PFSK-1 (cell line): ENCODE measurements around the gene EPB42.

Source experiments
- FOXP2 ChIP-seq: optimal IDR thresholded peaks from 2 replicates; pipeline ENCODE3; 2011; ENCODE audit warnings: borderline replicate concordance, control low read depth, inconsistent platforms; ENCODE audit not compliant: insufficient read depth; ENCODE audit errors: extremely low read length, extremely low read depth
- POLR2AphosphoS5 ChIP-seq: IDR thresholded peaks from 2 replicates; pipeline ENCODE4 v1.6.1; 2012; ENCODE audit warnings: low read depth, mild to moderate bottlenecking, control low read depth, low read length, moderate library complexity
- REST ChIP-seq, 2 experiments: IDR thresholded peaks; 2 replicates each; pipeline versions ENCODE4 v1.6.1 to v1.8.0; 2011 to 2012; ENCODE audit warnings: low read depth in 2 of 2, low read length in 2 of 2, control low read depth in 1 of 2, inconsistent platforms in 1 of 2, mild to moderate bottlenecking in 1 of 2, moderate library complexity in 1 of 2; ENCODE audit not compliant: insufficient read depth in 1 of 2
- SIN3A ChIP-seq: IDR thresholded peaks from 2 replicates; pipeline ENCODE4 v1.6.1; 2012; ENCODE audit warnings: mild to moderate bottlenecking, low read length, moderate library complexity, borderline replicate concordance; ENCODE audit not compliant: insufficient read depth
- TAF1 ChIP-seq: IDR thresholded peaks from 2 replicates; pipeline ENCODE4 v1.6.1; 2012; ENCODE audit warnings: low read length, control low read depth, borderline replicate concordance; ENCODE audit not compliant: insufficient read depth

GRCh38 chr15:43225201-43225949 lies 4.6 kb upstream of the EPB42 start:
- TF ChIP-seq POLR2AphosphoS5 = no peak
- TF ChIP-seq REST (IDR thresholded peaks at IDR 0.05; ENCODE audit: insufficient read depth in 1 of 2, low read depth in 2 of 2, low read length in 2 of 2) = no peak
- TF ChIP-seq SIN3A = no peak
- no peak for TF ChIP-seq TAF1
- TF ChIP-seq FOXP2 = no peak
